ENCODE data around the gene TGIF2LY.
"Not testable (repeated sequence)": the region's sequence is repeated elsewhere in the genome, so short reads cannot be mapped to it uniquely, and the experiment has no call there.

The TGIF2LY gene

DNA sequence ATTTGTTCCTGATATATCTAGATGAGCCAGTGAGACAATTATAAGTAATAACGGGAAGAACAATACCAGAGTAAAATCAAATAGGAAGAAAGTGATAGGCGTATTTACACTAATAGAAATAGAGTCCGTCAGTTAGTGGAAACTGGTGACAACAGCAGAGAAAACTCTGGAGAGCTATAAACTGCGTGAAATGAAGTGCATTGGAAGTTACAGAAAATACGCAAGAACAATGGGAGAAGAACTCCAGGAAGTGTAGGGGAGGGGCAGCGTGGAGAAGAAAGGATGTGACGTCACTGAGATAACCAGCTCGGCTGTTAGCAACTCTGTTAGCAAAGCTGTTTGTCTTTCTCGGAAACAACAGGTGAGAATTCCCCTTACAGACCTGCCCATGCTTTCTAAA lies at the start of gene TGIF2LY:
Gene TGIF2LY, plus strand, starts transcription at position 301 of the 400 bp plus-strand sequence. CDS start 178 bp downstream, outside the sequence.
- DNase-seq: not testable (repeated sequence)
